ENCODE measurements around the gene CREBL2. TPM values are rescaled to one million over a fixed set of nuclear protein-coding genes. Genes with fewer than 3 reads are reported as not detected.
A peak's percentile ranks its signal among the peaks of the same experiment; 100 is the strongest.

Gene CREBL2
- total and polyA plus RNA-seq, 9 donors = 23.7 to 58.9 (median 38.2) TPM

DNA sequence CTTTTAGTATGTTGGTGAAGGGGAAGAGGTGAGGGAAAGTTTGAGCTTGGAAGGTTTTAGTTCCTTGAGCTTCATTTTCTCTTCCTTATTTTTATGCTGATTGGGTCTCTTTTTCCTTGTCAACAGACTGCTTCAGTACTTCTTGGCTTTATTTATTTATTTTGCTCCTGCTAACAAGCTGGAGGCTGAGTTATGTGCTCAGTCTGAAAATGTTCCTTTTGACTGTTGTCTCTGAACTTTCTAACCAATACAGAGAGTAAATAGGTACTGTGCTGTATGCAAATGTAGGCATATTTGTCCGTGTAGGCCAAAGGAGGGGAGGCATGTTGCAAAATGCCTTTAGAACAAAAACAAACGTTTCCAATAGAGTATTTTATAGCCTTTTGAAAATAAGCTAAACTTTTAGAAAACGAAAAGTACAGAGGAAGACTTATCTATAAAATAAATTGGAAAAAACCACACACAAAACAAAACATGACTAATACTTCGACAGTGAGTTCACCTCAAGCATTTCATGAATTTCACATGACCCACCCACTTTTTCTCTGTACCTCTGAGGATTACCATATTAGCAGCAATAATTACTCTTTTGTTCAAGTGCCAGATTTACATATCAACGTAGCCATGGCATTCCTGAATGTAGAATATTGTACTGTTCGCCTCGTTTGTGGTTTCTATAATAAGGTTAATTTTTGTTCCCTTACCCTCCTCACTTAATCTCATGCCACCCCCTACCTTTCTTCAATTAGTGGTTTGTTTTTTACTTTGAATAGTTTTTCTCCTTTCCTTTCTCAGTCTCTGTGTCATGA lies 4.7 kb upstream of the CREBL2 start:
- Histone ChIP-seq H3K4me3 (no peak overlapping the region), H3K36me3 (no peaks in the 10 kb centered on the region), H3K27me3 (no peaks in the 10 kb centered on the region), H3K9me3 (no peaks in the 10 kb centered on the region), H3K4me1 (ENCODE audit: insufficient read depth) (peaks cover 4% of the 10 kb centered on the region), H3K27ac (no peak overlapping the region)
- WGBS, 3 donors = 32 to 33% (median 32%) methylated on average over 7 of the region's 7 CpGs
- TF ChIP-seq, protein P1, sequence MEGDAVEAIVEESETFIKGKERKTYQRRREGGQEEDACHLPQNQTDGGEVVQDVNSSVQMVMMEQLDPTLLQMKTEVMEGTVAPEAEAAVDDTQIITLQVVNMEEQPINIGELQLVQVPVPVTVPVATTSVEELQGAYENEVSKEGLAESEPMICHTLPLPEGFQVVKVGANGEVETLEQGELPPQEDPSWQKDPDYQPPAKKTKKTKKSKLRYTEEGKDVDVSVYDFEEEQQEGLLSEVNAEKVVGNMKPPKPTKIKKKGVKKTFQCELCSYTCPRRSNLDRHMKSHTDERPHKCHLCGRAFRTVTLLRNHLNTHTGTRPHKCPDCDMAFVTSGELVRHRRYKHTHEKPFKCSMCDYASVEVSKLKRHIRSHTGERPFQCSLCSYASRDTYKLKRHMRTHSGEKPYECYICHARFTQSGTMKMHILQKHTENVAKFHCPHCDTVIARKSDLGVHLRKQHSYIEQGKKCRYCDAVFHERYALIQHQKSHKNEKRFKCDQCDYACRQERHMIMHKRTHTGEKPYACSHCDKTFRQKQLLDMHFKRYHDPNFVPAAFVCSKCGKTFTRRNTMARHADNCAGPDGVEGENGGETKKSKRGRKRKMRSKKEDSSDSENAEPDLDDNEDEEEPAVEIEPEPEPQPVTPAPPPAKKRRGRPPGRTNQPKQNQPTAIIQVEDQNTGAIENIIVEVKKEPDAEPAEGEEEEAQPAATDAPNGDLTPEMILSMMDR (IDR thresholded peaks at IDR 0.05) = no peak
- TF ChIP-seq EP300 (IDR thresholded peaks at IDR 0.05) (no peak), POLR2A (IDR thresholded peaks at IDR 0.05) (no peak)
- no peak for DNase-seq
- intact Hi-C loops (cut with DNase I) = no loop called here

DNA sequence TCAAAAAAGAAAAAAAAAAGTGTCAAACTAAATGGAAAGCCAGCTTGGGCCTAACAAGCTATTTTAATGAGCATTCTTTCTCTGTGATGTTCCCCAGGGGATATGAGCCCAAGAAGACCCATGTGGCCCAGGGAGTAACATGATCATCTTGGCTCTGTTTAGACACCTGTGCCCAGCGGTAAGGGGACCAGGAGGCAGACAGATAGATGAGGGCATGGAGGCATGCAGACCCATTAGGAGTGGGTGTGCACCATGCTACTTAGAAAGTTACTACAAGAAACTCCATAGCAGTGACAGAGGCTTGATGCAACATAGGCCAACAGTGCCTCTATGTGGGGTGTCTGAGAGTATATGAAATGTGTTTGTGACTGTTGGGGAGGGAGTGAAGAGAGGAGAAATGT lies 3.1 kb upstream of the CREBL2 start:
- no peak overlapping the region for H3K27ac ChIP-seq
- TF ChIP-seq EP300 (IDR thresholded peaks at IDR 0.05) = no peak
- no peak for DNase-seq
- no peak overlapping the region for H3K4me3 ChIP-seq
- intact Hi-C loops (cut with DNase I) = no loop called here
- WGBS, 3 donors = 89 to 95% (median 91%) methylated on average over 1 of the region's 1 CpG
- no peaks in the 10 kb centered on the region for H3K36me3 ChIP-seq
- H3K4me1 ChIP-seq (ENCODE audit: insufficient read depth) = peaks cover 7% of the 10 kb centered on the region
- no peaks in the 10 kb centered on the region for H3K9me3 ChIP-seq
- no peaks in the 10 kb centered on the region for H3K27me3 ChIP-seq

DNA sequence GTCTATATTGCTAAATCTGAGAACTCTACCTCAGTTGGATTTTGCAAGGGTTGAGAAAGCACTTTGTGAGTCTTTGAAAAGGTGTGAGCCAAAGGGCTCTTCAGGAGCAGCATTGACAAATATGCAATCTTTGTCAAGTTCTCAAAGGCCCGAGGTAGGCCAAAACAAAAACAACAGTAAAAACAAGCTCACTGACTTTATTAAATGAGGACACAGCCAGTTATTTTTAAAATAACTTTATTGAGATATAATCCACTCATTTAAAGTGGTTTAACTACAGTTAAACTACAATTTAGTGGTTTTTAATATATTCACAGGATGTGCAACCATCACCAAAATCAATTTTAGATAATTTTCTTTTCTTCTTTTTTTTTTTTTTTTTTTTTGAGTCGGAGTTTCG lies 2.0 kb upstream of the CREBL2 start:
- TF ChIP-seq EP300 (IDR thresholded peaks at IDR 0.05) (no peak), POLR2A (IDR thresholded peaks at IDR 0.05) (no peak)
- TF ChIP-seq, protein P1 (IDR thresholded peaks at IDR 0.05) = no peak
- DNase-seq = no peak
- WGBS, 3 donors = 91 to 93% (median 91%) methylated on average over 3 of the region's 3 CpGs
- intact Hi-C loops (cut with DNase I) = loop anchor here in 2 of 4 donors (5.0 kb wide), 2 partner anchors 47 to 88 kb away; partner anchors contain the start of genes DUSP16 (in 1 of the 2) and GPR19 (in 1 of the 2)
- no peaks in the 10 kb centered on the region for H3K36me3 ChIP-seq
- H3K9me3 ChIP-seq = no peaks in the 10 kb centered on the region
- H3K4me1 ChIP-seq (ENCODE audit: insufficient read depth) = peaks cover 7% of the 10 kb centered on the region
- H3K27ac ChIP-seq = no peak overlapping the region
- H3K27me3 ChIP-seq = no peaks in the 10 kb centered on the region
- H3K4me3 ChIP-seq = no peak overlapping the region

DNA sequence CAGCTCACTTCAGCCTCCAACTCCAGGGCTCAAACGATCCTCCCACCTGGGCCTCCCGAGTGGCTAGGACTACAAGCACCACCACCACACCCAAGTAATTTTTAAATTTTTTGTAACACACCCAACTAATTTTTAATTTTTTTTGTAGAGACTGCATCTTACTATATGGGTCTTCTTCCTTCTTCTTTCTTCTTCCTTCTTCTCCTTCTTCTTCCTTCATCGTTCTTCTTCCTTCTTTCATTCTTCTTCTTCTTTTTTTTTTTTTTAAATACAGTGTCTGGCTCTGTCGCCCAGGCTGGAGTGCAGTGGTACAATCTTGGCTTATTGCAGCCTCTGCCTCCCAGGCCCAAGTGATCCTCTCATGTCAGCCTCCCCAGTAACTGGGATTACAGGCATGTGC lies 965 bp upstream of the CREBL2 start:
- intact Hi-C loops (cut with DNase I) = loop anchor here in 2 of 4 donors (5.0 kb wide), 2 partner anchors 48 to 87 kb away; partner anchors contain the start of genes DUSP16 (in 1 of the 2) and GPR19 (in 1 of the 2)
- Histone ChIP-seq H3K9me3 (no peaks in the 10 kb centered on the region), H3K27ac (peak overlapping the region in 1 of 2 donors; percentile 92), H3K4me3 (no peak overlapping the region), H3K36me3 (no peaks in the 10 kb centered on the region), H3K27me3 (no peaks in the 10 kb centered on the region), H3K4me1 (ENCODE audit: insufficient read depth) (peaks cover 6% of the 10 kb centered on the region)
- TF ChIP-seq, protein P1 (IDR thresholded peaks at IDR 0.05) = no peak
- TF ChIP-seq POLR2A (IDR thresholded peaks at IDR 0.05) (no peak), EP300 (IDR thresholded peaks at IDR 0.05) (no peak)
- no peak for DNase-seq
- WGBS, 3 donors = 92 to 97% (median 94%) methylated on average over 4 of the region's 4 CpGs

DNA sequence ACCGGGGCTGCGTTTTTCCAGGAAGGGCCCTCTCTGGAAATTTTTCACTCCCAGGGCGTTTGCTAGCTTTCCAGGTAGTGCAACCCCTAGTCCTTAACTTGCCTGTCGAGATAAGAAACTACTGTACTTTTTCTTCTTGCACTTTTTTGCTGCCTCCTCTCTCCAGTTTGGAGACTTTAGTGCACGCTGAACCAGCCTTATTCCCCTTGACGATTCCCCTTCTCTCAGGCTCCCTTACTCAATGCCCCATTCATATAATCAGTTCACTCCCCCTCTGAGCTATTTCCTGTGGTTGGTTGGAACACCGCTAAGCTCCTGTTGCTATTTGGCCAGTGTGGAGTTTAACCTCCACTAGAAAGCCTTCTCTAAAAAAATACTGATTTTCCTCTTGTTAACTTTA lies 682 bp downstream of the CREBL2 start:
- WGBS, 3 donors = 0 to 1% (median 1%) methylated on average over 7 of the region's 7 CpGs
- no peak for DNase-seq
- H3K4me3 ChIP-seq = peak overlapping the region; percentile 59
- TF ChIP-seq, protein P1 (IDR thresholded peaks at IDR 0.05) = no peak
- TF ChIP-seq EP300 (IDR thresholded peaks at IDR 0.05) (no peak), POLR2A (IDR thresholded peaks at IDR 0.05) (no peak)
- H3K4me1 ChIP-seq (ENCODE audit: insufficient read depth) = peaks cover 6% of the 10 kb centered on the region
- H3K27ac ChIP-seq = peak overlapping the region; percentile 56 to 92
- H3K36me3 ChIP-seq = no peaks in the 10 kb centered on the region
- H3K27me3 ChIP-seq = no peaks in the 10 kb centered on the region
- no peaks in the 10 kb centered on the region for H3K9me3 ChIP-seq
- intact Hi-C loops (cut with DNase I) = loop anchor here in 2 of 4 donors (5.0 kb wide), 2 partner anchors 50 to 85 kb away; partner anchors contain the start of genes DUSP16 (in 1 of the 2) and GPR19 (in 1 of the 2)
